T follicular helper cell (primary cell): ENCODE measurements around the gene SNX8.

ENCODE experiments used
- DNase-seq: peaks from one replicate; pipeline ENCODE4 v3.0.0-alpha.2; 2020; ENCODE audit warnings: low read depth

SNX8 gene

DNA sequence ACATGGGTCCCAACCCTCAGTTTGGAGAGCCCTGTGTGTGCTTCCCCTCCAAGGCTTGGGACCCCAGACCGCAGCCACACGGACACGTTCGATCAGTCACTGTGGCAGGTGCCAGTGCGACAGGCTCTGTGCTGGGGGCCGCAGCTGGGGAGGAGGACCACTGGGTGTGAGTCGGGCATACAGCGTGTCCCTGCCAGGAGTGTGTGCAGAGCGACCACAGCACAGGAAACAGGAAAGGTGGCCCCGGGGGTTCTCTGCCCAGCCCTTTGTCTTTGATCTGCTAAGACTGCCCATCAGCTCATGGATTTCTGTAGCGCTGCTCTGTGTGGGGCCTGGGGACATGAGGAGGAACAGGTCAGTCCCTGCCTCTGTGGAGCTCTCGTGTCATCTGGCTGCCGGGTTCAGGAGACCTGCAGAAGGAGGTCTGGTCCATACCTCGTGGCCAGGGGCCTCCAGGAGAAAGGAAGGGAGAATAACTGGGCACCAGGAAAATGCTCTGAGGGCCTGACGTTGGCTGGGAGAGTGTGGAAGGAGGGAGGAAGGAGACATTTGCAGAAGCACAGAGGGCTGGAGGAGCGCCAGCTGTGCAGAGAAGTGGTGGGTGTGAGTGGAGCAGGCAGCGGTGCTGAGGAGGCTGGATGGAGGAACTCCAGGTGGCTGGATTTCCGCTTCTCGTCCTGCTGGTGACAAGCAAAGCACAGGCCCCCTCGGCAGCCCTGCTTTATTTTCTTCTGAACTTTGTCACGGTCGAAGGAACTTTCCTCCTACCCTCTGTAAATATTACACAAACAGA is 68.2 kb downstream of the SNX8 start:
- DNase-seq, result no peak

DNA sequence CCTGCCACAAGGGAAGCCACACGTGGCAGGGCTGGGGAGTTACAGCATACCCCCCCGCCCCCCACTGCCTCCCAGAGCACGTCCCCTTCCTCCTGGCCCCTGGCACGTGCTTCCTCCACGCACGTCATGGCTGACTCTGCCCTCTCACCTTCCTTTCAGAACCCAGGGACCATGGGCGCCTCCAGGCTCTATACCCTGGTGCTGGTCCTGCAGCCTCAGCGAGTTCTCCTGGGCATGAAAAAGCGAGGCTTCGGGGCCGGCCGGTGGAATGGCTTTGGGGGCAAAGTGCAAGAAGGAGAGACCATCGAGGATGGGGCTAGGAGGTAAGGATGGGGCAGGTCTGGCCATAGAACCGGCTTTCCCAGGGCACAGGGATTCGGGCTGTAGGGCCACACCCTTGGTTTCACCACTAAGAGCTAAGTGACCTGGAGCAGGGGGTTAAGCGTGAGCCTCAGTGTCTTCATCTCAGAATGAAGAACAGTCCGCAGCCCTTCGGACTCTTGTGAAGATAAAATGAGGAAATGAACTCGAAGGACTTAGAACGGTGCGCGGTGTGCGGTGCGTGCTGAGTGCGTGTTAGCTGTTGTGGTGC is 69.7 kb downstream of the SNX8 start:
- DNase-seq, result no peak

DNA sequence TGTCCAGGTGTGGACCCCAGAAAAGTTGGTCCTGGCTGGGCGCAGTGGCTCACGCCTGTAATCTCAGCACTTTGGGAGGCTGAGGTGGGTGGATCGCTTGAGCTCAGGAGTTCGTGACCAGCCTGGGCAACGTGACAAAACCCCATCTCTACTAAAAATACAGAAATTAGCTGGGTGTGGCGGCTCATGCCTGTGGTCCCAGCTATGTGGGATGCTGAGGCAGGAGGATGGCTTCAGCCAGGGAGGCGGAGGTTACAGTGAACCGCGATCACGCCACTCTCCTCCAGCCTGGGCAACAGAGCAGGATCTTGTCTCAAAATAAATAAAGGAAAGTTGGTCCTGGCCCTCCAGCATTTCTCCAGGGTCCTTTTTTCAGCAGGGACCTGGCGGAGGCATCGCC is 70.8 kb downstream of the SNX8 start:
- no peak for DNase-seq

DNA sequence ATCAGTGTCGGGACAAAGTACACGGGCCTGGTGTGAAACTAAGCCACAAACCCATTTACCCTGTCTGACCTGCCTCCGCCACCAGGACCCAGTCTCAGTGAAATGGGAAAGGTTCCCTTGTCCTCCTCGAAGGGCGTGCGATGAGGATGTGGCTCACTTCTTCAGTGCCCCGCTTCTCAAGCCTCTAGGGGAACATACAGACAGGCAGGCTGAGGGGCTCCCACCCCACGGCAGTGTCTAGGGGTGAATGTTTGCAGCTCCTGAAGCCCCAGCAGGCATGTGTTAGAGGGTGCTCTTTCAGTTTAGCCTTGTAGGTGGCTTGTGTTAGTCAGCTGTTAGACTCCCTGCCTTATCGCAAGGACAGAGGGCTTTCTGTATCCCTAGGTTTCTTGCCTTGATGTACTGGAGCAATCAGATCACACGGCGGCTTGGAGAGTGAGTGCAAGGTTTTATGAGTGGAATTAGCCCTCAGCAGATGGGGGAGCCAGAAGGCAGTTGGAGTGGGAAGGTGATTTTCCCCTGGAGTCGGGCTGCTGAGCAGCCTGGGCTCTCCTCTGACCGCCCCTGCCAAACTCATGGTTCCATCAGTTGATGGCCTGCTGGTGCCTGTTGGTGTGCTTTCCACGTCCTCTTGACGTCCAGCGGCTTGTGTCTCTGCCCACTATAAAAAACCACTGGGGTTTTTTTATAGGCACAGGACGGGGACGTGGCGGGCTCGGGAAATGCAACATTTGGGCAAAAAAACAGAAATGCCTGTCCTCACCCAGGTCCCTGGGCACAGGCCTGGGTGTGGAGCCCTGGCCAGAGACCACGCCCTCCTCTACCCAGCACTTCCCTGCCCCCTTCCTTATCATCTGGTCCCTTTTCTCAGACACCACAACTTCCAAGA is 71.5 kb downstream of the SNX8 start:
- no peak for DNase-seq

DNA sequence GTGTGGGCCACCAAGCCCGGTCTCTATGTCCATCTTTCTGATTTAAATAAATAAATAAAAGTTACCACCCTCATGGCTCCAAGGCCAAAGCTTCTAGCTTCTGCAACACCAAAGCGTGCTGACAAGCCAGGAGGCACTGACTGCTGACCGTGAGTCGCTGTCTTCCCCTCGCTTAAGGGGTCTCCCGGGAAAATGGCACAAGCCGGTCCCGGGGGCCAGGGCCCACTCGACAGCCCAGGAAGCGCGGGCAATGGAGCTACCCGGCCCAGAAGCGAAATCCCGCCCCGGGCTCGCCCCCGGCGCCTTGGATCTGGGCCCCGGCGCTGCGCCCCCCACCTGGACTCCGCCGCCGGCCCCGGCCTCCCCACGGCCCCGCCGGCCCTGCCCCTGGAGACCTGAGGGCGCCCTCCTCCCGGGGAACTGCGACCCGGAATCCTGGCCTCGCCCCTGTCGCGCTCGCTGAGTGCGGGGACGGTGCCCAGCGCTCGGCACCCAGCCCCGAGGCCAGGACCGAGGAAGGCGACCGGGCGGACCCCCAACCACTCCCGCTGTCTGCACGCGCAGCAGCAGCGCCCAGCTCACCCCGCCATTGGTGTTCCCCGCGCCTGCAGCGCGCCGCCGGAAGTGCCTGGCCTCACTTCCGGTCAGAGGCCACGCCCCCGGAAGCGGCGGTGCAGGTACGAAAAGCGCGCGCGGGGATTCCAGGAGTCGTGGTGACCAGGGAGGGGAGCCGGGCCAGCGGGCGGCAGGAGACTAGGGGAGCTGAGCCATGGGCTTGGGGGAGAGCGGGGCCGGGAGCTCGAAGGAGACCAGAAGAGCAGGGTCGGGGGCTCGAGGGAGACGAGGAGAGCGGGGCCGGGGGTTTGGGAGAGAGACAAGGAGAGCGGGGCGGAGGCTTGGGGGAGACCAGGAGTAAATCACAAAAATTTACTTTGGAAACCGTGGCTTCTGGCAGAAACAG is 72.4 kb downstream of the SNX8 start, which contains the start of the genes MRM2 and NUDT1:
TSS of gene MRM2 (minus strand) at position 626 of the 961 bp plus-strand sequence. CDS start at position 590, 36 bp downstream.
TSS of gene NUDT1 (plus strand) at position 647 of the 961 bp plus-strand sequence. CDS start 2,349 bp downstream, outside the sequence.
- DNase-seq, result peak; percentile 34

DNA sequence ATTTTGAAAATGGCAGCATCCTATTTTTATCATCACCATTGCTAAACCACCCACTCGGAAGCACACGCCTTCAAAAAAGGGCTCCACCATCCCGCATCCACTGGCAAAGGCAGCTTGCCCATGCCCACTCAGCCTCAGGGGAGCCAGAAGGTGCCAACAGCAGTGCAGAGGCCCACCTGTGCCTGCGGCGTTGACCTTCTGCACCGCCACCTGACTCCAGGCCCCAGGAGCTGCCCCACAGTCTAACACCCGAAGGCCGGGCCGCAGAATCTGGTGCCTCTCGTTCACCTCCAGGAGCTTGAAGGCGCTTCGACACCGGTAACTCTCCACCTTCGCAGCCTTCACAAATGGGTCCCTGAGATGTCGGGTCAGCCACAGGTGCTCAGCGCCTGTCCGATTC is 75.0 kb downstream of the SNX8 start:
- DNase-seq, result no peak

DNA sequence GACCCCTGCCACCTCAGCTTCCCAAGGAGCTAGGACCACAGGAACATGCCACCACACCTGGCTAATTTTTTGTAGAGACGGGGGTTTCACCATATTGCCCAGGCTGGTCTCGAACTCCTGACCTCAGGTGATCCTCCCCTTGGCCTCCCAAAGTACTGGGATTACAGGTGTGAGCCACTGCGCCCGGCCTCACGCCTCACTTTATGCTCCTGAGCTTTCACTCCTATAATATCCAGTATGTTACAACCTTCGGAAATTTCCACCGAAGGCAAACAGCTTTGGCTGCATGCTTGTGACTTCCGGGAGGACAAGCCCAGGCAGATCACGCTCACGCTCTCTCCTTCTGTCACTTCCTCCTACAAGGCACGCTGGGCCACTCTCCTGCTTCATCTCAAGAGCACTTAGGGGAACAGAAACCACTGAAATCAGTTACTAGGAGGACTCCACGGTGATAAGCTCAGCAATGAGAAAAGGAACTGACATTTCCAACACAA is 77.1 kb downstream of the SNX8 start:
- DNase-seq, result no peak

DNA sequence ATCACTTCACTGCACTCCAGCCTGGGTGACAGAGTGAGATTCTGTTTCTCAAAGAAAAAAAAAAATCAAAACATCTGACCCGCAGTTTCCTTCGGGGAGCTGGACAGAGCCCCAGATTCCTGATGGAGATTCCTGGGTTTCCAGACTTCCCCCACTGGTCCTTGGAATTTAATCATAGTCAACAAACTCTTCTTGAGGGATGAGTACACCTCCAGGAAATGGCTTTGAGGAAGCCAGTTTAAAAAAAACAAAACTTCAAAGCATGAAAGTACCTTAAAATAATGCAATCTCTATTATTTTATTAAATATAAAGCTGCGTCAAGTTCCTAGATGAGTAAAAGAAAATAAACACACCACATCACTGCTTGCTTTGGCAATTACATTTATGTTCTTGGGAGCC is 80.3 kb downstream of the SNX8 start:
- no peak for DNase-seq

DNA sequence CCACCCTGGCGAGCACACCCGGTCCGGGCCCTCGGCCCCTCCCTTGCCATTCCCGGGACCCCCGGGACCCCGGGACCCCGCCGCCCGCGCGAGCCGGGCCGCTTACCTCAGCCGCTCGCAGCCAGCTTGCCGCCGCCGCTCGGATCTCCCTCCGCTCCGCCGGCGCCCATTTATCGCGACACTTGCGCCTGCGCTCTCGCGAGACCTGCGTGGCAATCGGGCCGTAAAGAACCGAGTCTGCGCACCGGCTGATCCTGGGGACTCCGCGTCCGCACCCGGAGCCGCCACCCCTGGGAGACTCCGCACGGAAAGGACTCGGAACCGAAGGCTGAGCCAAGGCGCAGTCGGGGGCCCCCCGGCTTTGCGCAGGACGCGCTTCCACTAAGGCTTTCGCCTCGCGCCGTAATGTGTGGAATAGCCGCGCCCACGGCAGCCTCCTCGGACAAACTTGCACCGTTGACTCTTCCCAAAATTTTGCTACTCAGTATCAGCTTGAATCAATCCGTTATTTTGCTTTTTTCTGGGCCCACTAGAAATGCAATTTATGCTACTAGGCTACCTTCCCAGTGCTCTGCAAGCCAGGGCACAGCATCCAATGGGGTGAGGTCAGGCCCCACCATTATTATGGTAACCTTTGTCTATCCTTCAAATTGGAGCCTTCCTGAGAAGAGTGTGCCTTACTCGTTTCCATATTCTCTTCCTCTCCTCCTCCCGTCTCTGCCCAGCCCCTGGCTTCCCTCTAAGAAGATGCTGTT is 81.3 kb downstream of the SNX8 start, which contains the start of gene MAD1L1:
TSS of gene MAD1L1 (minus strand) at position 180 of the 755 bp plus-strand sequence. CDS start 2,812 bp downstream, outside the sequence.
- DNase-seq, result peak; percentile 87

DNA sequence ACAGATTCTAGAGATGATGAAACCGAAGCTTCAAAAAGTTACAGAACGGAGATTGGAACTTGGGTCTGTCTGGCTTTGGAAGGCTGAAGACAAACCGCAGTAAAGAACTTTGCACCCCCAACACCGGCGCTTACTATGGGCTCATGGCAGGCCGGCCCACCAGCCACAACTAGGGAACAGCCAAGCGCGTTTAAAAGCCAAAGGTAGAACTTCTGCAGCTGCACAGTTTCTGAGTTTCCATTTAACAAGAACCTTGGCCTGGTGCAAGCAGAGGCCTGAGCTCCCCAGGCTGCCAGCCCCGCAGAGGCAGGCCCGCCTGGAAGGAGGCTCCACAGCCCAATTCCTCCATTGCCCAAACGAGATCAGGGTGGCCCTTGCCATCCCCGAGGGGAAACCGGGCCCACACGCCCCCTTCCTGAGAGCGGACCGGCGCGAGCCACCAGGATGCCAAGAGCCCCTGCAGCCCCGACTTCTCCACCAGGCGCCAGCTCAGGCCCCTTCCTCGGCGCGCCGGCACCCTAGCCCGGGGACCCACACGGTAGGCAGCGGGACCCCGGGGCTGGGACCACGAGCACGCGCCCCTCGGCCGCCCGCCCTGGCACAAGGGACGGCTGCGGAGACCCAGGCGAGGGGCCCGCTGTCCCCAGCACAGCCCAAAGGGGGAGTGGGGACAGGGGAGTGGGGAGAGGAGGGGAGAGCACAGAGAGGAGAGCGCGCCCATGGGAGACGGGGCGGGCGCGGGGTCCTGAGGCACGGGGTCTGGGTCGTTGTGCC is 82.1 kb downstream of the SNX8 start:
- no peak for DNase-seq

DNA sequence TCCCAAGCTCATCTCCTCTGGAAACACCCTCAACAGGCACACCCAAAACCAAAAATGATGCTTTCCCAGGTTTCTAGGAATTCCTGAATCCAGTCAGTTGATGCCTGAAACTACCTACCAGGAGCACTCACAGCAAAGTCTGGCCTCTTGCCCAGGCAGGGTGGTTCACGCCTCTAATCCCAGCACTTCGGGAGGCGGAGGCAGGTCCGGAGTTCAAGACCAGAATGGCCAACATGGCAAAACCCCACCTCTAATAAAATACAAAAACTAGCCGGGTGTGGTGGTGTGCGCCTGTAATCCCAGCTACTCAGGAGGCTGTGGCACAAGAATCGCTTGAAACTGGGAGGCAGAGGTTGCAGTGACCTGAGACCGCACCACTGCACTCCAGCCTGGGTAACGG is 83.4 kb downstream of the SNX8 start:
- no peak for DNase-seq

DNA sequence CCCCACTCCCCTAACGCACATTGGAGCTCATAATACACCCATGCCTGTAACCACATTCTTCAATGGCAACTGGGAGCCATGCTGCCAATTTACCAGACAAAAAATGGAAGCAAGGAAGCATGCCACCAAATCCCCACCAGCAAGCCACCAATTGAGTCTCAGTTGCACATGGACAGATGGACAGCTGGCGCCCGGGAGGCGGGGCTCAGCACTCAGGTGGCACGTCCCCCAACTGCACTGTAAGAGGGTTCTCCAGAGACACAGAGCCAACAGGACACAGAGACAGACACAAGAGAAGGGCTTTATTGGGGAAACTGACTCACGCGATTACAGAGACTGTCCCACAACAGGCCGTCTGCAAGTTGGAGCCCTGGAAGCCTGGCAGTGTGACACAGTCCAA is 84.0 kb downstream of the SNX8 start:
- no peak for DNase-seq

DNA sequence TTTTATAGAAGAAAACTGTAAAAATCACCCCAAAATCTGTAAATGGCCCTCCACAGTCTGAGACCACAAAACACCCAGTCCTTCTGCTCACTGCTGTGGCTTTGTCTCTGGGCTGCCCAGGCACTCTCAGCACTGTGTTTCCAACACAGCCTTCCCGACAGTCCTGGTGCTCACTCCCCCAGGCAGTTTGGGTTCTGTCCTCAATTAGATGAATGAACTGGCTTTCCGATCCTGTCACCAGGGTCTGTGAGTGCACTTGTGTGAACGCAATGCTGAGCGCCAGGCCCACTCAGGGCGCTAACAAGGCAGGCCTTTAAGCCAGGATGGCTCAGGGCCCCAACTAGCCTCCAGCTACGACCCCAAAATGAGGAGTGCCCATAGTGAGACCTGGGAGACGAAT is 84.8 kb downstream of the SNX8 start:
- DNase-seq, result no peak

DNA sequence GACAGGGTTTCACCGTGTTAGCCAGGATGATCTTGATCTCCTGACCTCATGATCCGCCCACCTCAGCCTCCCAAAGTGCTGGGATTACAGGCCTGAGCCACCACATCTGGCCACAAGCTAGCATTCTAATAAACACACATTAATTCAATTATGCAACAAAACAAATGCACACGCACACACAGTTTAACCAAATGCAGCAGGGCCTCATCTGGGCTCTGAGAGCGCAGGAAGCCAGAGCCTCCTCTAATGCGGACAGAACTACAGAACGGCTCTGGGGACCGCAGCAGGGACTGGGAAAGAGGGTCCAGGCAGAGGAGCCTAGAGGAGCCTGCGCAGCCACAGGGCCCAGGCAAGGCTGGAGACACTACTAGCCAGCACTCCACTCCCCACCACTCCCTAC is 85.3 kb downstream of the SNX8 start:
- no peak for DNase-seq

DNA sequence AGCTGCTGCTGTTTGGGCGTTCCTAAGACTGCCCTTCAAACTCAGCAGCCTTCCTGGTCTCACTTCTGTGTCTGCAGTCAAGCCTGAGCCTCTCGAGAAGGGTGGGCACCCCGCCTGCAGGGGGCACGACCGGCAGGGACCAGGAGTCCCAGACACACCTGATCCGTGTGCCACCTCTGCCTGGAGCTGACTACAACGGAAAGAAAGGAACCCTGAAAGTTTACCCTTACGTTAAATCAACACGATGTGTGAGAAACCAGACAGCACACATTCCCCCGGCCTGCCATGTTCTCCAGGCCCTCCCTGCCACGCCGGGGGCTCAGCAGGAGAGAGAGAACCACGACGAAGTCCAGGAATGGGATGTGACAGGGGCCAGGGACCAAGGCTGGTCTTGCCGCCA is 86.5 kb downstream of the SNX8 start:
- no peak for DNase-seq

DNA sequence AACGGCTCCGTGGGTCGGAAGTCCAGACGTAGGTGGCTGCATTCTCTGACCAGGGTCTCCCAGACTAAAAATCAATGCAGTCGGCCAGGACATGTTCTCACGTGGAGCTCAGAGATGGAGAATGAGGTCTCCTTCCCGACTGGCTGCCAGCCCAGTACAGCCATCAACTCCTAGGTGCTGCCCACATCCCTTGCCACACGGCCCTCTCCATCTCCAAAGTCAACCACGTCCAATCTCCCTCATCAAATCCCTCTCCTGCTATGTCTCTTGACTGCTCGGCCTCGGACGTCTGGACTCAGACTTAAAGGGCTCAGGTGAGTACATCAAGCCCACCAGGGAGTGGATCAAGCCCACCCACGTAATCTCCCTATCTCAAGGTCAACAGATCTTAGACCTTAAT is 88.4 kb downstream of the SNX8 start:
- DNase-seq, result no peak

DNA sequence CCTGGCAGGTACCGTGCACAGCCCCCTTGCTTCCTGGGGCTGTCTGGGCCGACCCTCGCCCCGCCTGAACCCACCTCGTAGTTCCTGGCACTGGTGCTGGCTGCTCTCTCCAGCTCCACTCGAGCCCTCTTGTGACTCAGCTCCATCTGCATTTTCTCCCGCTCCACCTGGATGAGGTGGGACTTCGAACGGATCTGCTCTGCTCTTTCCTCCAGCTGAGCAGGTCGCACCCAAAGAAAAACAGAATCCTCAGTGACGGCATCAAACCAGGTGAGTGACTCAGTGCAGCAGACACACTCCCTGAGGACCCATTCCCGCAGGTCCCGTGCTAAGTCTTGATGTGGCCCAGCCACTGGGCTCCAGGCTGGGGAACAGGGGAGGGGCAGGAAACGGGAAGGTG is 88.9 kb downstream of the SNX8 start:
- DNase-seq, result no peak

DNA sequence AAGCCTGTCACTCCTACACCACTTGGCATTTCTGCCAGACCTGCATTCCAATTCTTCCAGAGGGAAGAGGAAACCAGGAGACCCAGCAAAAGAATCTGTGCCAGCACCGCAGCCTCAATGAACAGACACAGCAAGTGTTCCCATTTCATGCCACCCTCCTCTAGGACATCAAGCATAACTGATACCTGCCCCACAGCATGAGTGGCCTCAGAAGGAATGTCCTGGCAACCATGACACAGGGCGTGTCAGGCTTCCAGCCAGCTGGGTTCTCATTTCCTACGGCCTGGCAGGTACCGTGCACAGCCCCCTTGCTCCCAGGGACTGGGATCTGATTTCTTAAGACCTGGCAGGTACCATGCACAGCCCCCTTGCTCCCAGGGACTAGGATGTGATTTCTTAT is 89.3 kb downstream of the SNX8 start:
- DNase-seq, result no peak

DNA sequence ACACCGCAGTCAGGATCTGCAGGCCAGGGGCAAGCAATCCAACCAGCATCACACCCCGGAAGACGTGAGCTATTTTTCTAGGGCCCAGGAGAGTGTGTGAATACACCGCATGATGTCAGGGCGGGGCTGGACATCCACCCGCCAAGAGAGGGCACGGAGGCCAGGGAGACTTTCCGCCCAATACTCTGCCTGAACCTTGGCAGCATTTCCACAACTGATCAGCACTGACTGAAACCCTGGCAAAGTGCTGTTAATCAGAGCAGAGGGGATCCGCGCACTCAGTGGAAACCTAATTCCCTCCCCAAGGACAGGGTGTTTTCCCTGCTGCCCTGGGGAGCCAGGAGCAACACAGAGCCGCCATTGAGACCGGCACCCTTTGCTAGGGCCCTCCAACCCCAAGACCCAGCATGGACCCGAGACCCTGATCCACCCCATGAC is 89.7 kb downstream of the SNX8 start:
- no peak for DNase-seq
